Body of pancreas (tissue), 4 donors: ENCODE measurements around the gene LRIF1. TPM values are rescaled to one million over a fixed set of nuclear protein-coding genes. Genes with fewer than 3 reads are reported as not detected.
"Not testable (repeated sequence)": the region's sequence is repeated elsewhere in the genome, so short reads cannot be mapped to it uniquely, and the experiment has no call there.

Experiments used
- ATAC-seq: fragments of 150-250 bp; one replicate; pipeline ENCODE4 v1.9.1; 2016
- DNase-seq, 4 donors: peaks; one replicate each; pipeline ENCODE4 v3.0.0-alpha.2; 2019
- H3K27ac ChIP-seq, 4 donors: fragments of 200-600 bp; sonication (generic); 1 replicate in 3 of 4; 2 replicates in 1 of 4; pipeline versions ENCODE4 v1.5.1 to v1.6.1; 2016 to 2019; ENCODE audit warnings: mild to moderate bottlenecking in 1 of 4, mixed read lengths in 1 of 4, moderate library complexity in 1 of 4
- H3K27me3 ChIP-seq, 2 donors: fragments of 200-600 bp; sonication (generic); one replicate each; pipeline ENCODE4 v1.6.0; 2016; ENCODE audit warnings: mild to moderate bottlenecking in 1 of 2
- H3K36me3 ChIP-seq, 2 donors: fragments of 200-600 bp; sonication (generic); replicated peaks in 1 of 2; 2 replicates each; pipeline ENCODE4 v1.5.1; 2016; ENCODE audit warnings: low read depth in 2 of 2; ENCODE audit not compliant: insufficient read depth in 1 of 2
- H3K4me1 ChIP-seq: fragments of 200-600 bp; sonication (generic); one replicate; pipeline ENCODE4 v1.6.0; 2016
- H3K4me3 ChIP-seq, 2 donors: fragments of 200-600 bp; sonication (generic); 1 replicate in 1 of 2; 2 replicates in 1 of 2; pipeline ENCODE4 v1.5.1; 2016 to 2019
- H3K9me3 ChIP-seq, 3 donors: fragments of 200-600 bp; sonication (generic); 1 replicate in 2 of 3; 2 replicates in 1 of 3; pipeline ENCODE4 v1.5.1; 2016
- POLR2A ChIP-seq, 3 donors: fragments of 450-650 bp; IDR thresholded peaks; one replicate each; pipeline ENCODE4 v1.6.1; 2016; ENCODE audit warnings: antibody characterized with exemption in 3 of 3, mild to moderate bottlenecking in 2 of 3
- WGBS, 2 donors: methylation state at CpG; one replicate each; pipeline ENCODE4 v1.1.5; 2017; 5-methylcytosine and 5-hydroxymethylcytosine counted together
- intact Hi-C: fragments of 100-400 bp; cut with DNase I; formaldehyde crosslinking; loops from one replicate; pipeline ENCODE4 v1.15.1; 2023
- total RNA-seq, 2 donors: library from RNA; depleted of rRNA; stranded (reverse); fragments of >200 nt; gene quantifications; one replicate each; pipeline ENCODE4 v1.1.0, GENCODE V29; 2016
- TF ChIP-seq, protein P1 (sequence below), 7 experiments: fragments of 450-650 bp in 4 of 7; fragments of 200-600 bp in 3 of 7; sonication (generic) in 3 of 7; IDR thresholded peaks; one replicate each; pipeline ENCODE4 v1.5.1; 2016 to 2019; ENCODE audit warnings: antibody characterized with exemption in 7 of 7

LRIF1 gene
- total RNA-seq, 2 donors from 2014 or later: 3.6 to 9.9 TPM

- DNase-seq: no peak
- TF ChIP-seq, protein P1, sequence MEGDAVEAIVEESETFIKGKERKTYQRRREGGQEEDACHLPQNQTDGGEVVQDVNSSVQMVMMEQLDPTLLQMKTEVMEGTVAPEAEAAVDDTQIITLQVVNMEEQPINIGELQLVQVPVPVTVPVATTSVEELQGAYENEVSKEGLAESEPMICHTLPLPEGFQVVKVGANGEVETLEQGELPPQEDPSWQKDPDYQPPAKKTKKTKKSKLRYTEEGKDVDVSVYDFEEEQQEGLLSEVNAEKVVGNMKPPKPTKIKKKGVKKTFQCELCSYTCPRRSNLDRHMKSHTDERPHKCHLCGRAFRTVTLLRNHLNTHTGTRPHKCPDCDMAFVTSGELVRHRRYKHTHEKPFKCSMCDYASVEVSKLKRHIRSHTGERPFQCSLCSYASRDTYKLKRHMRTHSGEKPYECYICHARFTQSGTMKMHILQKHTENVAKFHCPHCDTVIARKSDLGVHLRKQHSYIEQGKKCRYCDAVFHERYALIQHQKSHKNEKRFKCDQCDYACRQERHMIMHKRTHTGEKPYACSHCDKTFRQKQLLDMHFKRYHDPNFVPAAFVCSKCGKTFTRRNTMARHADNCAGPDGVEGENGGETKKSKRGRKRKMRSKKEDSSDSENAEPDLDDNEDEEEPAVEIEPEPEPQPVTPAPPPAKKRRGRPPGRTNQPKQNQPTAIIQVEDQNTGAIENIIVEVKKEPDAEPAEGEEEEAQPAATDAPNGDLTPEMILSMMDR (IDR thresholded peaks at IDR 0.05): no peak
- TF ChIP-seq POLR2A (IDR thresholded peaks at IDR 0.05): no peak
- Histone ChIP-seq H3K27me3 (no peaks in the 10 kb centered on the region), H3K27ac (no peak overlapping the region), H3K36me3 (peaks cover 0 to 4% of the 10 kb centered on the region in 2 donors), H3K9me3 (no peaks in the 10 kb centered on the region), H3K4me1 (no peaks in the 10 kb centered on the region), H3K4me3 (no peak overlapping the region)
- WGBS, 2 donors: 56 to 57% methylated on average over 3 of the region's 3 CpGs
- no peak for ATAC-seq
- intact Hi-C loops: no loop called here
These were observed 18.9 kb downstream of the LRIF1 start for GRCh38 chr1:110944806-110945205.

GRCh38 chr1:110936567-110936966 lies 27.2 kb downstream of the LRIF1 start:
- H3K27ac ChIP-seq: no peak overlapping the region
- no peaks in the 10 kb centered on the region for H3K4me1 ChIP-seq
- no peak for DNase-seq
- no peak overlapping the region for H3K4me3 ChIP-seq
- 38 to 80% methylated on average over 1 of the region's 1 CpG for WGBS, 2 donors
- no peaks in the 10 kb centered on the region for H3K27me3 ChIP-seq
- no peak for TF ChIP-seq POLR2A (IDR thresholded peaks at IDR 0.05)
- TF ChIP-seq, protein P1 (IDR thresholded peaks at IDR 0.05): no peak
- intact Hi-C loops: no loop called here
- H3K9me3 ChIP-seq: peaks cover 0 to 10% (median 0%) of the 10 kb centered on the region in 3 donors
- no peaks in the 10 kb centered on the region for H3K36me3 ChIP-seq
- ATAC-seq: no peak

DNA sequence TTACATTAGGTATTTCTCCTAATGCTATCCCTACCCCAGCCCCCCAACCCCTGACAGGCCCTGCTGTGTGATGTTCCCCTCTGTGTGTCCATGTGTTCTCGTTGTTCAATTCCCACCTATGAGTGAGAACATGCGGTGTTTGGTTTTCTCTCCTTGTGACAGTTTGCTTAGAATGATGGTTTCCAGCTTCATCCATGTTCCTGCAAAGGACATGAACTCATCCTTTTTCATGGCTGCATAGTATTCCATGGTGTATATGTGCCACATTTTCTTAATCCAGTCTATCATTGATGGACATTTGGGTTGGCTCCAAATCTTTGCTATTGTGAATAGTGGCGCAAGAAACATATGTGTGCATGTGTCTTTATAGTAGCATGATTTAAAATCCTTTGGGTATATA lies 32.6 kb downstream of the LRIF1 start:
- 73 to 92% methylated on average over 3 of the region's 3 CpGs for WGBS, 2 donors
- intact Hi-C loops, H3K4me1 ChIP-seq, H3K9me3 ChIP-seq, H3K27ac ChIP-seq, H3K27me3 ChIP-seq, ATAC-seq, H3K36me3 ChIP-seq, DNase-seq, H3K4me3 ChIP-seq: not testable (repeated sequence)

GRCh38 chr1:110928904-110929303 lies 34.8 kb downstream of the LRIF1 start:
- ATAC-seq (no peak), DNase-seq (no peak)
- no peaks in the 10 kb centered on the region for H3K4me1 ChIP-seq
- no peaks in the 10 kb centered on the region for H3K9me3 ChIP-seq
- no peaks in the 10 kb centered on the region for H3K36me3 ChIP-seq
- H3K4me3 ChIP-seq: no peak overlapping the region
- intact Hi-C loops: no loop called here
- no peaks in the 10 kb centered on the region for H3K27me3 ChIP-seq
- no peak overlapping the region for H3K27ac ChIP-seq
- TF ChIP-seq, protein P1 (IDR thresholded peaks at IDR 0.05): no peak
- TF ChIP-seq POLR2A (IDR thresholded peaks at IDR 0.05): no peak
- 38 to 50% methylated on average over 2 of the region's 2 CpGs for WGBS, 2 donors

GRCh38 chr1:110928191-110928590 lies 35.5 kb downstream of the LRIF1 start:
- TF ChIP-seq, protein P1 (IDR thresholded peaks at IDR 0.05): no peak
- no peak for TF ChIP-seq POLR2A (IDR thresholded peaks at IDR 0.05)
- DNase-seq (no peak), ATAC-seq (no peak)
- 33 to 79% methylated on average over 1 of the region's 1 CpG for WGBS, 2 donors
- Histone ChIP-seq H3K27me3 (no peaks in the 10 kb centered on the region), H3K4me3 (no peak overlapping the region), H3K36me3 (no peaks in the 10 kb centered on the region), H3K27ac (no peak overlapping the region), H3K4me1 (no peaks in the 10 kb centered on the region), H3K9me3 (no peaks in the 10 kb centered on the region)
- intact Hi-C loops: no loop called here
